ENCODE data around the gene SYTL3. TPM values are rescaled to one million over a fixed set of nuclear protein-coding genes. Genes with fewer than 3 reads are reported as not detected.

The SYTL3 gene
- total and polyA plus RNA-seq, 9 of the 15 experiments (the other 6 are each of a cell fraction or from before 2014, with no cell fraction given): 0.04 to 0.46 (median 0.17) TPM; not detected in 1

DNA sequence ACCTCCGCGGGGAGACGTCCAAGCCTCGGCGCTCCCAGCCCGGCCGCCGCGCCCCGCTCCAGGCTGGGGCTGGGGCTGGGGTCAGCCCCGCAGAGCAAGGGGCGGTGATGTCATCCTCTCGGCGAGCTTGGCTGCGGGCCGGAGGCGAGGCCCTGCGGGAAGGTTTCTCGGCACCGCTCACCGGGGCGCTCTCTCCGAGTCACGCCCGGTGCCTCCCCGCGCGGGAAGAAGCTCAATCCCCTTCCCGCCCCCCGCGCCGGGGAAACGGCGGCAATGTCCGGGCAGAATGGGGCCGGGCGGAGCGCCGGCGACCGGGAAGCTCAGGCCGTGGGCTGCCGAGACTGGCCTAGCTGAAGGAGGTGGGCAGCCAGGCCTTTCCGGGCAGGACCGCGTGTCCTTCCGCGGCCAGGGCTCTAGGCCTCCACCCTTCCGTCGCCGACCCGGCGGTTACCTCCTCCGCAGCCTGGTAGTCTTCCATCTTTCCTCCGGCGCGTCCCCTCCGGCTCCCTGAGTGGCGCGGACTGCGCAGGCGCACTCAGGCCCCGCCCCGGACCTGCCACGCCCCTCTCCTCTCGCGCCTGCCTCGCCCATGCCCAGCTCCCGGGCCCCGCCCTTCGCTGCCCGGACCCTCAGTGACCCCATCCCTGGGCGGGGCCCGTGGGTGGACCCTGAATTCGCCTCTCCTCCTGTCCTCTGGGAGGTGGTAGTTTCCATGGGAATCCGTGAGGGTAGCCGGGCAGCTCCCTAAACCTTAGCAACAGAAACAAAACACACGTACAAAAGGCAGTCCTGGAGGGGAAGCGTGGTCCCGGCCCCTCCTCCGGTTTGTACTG, 5.4 kb upstream of the SYTL3 start, which contains the start of gene DYNLT1 (continued):
- TF ChIP-seq NR2C2 (CRISPR knock-in tag; IDR thresholded peaks at IDR 0.05) (peak; percentile 64), NR2C2 (tag; IDR thresholded peaks at IDR 0.05) (peak; percentile 75), ZFX (CRISPR knock-in tag; IDR thresholded peaks at IDR 0.05) (peak; percentile 99), ZFP1 (CRISPR knock-in tag; IDR thresholded peaks at IDR 0.05) (no peak), PRMT5 (CRISPR knock-in tag; IDR thresholded peaks at IDR 0.05) (peak; percentile 74; the same call in 1 of the 2 replicates), ZNF134 (CRISPR knock-in tag; conservative IDR thresholded peaks at IDR 0.05) (no peak), TAF15 (IDR thresholded peaks at IDR 0.05; ENCODE audit: low read depth, low read length) (no peak), SRSF3 (IDR thresholded peaks at IDR 0.05; ENCODE audit: insufficient read depth, low read length) (no peak), MCM7 (IDR thresholded peaks at IDR 0.05) (no peak), JUNB (CRISPR knock-in tag; conservative IDR thresholded peaks at IDR 0.05) (no peak), SP2 (IDR thresholded peaks at IDR 0.05; ENCODE audit: extremely low read depth, low read depth, low read length, poor library complexity, severe bottlenecking) (no peak)
- TF ChIP-seq, protein P1, sequence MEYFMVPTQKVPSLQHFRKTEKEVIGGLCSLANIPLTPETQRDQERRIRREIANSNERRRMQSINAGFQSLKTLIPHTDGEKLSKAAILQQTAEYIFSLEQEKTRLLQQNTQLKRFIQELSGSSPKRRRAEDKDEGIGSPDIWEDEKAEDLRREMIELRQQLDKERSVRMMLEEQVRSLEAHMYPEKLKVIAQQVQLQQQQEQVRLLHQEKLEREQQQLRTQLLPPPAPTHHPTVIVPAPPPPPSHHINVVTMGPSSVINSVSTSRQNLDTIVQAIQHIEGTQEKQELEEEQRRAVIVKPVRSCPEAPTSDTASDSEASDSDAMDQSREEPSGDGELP (CRISPR knock-in tag; IDR thresholded peaks at IDR 0.05; ENCODE audit: borderline replicate concordance): peak; percentile 88
- TF ChIP-seq, protein P2, sequence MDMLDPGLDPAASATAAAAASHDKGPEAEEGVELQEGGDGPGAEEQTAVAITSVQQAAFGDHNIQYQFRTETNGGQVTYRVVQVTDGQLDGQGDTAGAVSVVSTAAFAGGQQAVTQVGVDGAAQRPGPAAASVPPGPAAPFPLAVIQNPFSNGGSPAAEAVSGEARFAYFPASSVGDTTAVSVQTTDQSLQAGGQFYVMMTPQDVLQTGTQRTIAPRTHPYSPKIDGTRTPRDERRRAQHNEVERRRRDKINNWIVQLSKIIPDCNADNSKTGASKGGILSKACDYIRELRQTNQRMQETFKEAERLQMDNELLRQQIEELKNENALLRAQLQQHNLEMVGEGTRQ (CRISPR knock-in tag; IDR thresholded peaks at IDR 0.05): no peak
- TF ChIP-seq, protein P3, sequence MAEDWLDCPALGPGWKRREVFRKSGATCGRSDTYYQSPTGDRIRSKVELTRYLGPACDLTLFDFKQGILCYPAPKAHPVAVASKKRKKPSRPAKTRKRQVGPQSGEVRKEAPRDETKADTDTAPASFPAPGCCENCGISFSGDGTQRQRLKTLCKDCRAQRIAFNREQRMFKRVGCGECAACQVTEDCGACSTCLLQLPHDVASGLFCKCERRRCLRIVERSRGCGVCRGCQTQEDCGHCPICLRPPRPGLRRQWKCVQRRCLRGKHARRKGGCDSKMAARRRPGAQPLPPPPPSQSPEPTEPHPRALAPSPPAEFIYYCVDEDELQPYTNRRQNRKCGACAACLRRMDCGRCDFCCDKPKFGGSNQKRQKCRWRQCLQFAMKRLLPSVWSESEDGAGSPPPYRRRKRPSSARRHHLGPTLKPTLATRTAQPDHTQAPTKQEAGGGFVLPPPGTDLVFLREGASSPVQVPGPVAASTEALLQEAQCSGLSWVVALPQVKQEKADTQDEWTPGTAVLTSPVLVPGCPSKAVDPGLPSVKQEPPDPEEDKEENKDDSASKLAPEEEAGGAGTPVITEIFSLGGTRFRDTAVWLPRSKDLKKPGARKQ (CRISPR knock-in tag; IDR thresholded peaks at IDR 0.05): no peak
- TF ChIP-seq, protein P4, sequence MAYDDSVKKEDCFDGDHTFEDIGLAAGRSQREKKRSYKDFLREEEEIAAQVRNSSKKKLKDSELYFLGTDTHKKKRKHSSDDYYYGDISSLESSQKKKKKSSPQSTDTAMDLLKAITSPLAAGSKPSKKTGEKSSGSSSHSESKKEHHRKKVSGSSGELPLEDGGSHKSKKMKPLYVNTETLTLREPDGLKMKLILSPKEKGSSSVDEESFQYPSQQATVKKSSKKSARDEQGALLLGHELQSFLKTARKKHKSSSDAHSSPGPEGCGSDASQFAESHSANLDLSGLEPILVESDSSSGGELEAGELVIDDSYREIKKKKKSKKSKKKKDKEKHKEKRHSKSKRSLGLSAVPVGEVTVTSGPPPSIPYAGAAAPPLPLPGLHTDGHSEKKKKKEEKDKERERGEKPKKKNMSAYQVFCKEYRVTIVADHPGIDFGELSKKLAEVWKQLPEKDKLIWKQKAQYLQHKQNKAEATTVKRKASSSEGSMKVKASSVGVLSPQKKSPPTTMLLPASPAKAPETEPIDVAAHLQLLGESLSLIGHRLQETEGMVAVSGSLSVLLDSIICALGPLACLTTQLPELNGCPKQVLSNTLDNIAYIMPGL (CRISPR knock-in tag; IDR thresholded peaks at IDR 0.05): no peak

Measured in K562 (cell line).